GM21786 (cell line): ENCODE measurements around the gene TMEM100.

Experiments used
- ATAC-seq: cut with Tn5 transposase; IDR thresholded peaks from one replicate; pipeline ENCODE4 v1.9.1; 2021; ENCODE audit not compliant: unreplicated experiment

Gene TMEM100

DNA sequence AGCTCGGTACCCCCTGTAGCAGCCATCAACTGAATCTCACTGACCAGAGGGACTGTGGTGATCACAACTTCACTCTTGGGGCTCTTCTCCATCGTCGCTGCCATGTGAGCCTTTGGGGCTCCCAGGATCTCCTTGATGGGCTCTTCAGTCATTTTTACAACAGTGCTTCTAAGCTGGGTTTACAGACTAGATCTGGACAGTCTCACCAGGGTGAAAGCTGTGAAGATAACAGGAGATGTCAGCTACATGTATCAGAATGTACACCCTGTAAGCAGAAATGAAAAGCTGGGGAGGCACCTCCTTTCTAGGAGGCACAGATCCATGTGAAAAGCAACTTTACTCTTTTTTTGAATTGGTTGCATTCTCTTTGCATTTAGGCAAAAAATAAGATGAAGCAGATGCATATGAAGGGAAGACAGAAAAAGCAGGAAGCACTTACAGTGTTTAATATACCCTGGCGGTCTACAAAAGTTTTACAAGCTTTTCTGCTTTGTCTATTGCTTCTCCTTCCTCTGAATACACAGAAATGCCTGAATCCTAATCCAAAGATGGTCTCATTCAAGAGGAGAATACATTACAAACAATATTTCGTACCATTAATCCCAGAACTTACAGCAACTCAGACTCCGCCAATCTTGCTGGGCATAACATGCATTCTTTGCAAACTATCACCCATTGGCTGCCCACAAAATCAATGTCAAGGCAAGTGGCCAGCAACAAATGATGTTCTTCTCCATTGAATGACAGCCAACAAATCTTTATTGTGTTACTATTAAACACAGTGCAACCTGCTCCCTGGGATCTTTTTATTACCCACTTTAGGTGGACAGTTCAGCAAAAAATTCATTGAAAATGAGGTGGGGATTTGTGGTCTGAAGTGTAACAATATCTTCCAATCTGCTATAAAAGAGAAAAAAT is 1.5 kb downstream of the TMEM100 start:
- no peak for ATAC-seq

DNA sequence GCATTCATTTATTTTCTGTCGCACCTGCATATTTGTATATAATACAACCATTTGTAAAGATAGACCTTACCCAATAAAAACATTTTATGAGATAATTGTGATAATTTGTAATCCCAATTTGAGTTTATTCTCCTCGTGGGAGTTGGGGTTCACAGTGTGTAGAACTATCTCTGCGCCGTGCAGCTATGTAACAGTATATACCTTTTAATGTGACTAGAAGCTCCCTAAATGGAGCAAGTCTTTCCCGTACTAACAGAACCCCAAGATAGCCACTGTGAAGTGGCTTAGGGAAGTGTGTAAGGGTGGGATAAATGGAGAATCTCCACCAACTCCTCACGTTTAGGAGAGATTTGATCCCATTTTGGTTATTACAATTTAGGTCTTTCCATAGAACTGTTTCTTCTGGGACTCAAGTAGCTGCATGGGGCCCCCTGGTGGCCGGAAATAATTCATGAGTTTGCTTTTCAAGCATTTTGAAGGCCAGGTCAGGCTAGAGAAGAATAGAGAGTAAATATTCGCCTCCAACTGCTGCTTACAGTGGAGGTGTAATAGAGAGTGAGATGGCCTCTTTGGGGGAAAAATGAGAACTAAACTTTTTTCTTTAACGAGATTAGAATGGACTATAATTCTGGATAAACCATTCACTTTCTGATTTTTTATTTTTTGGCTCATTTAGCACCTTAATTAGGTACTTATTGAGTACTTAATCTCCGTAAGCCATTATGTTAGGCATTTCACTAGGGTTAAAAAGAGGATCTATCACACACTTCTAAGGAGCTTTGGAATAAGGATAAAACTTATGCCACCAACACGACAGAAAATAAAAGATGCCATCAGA is 4.5 kb downstream of the TMEM100 start:
- ATAC-seq, result no peak

DNA sequence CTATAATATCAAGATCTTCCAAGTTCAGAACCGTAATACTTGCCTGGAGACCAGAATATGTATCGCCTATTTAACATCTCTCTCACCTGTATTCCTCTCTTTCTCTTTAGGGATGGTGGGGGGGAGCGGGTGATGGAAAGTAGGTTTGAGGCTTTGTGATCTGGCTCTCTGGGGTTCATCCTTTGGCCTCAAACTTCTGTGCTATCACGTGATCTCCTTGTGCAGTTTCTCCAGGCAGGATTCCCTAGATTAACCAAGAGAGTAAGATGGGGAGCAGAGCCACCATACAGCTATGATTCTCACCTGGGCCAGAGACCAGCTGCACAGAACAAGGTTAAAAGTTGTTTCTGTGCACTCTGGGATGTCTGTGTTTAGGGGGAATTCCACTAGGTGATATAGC is 5.2 kb downstream of the TMEM100 start:
- ATAC-seq, result no peak

DNA sequence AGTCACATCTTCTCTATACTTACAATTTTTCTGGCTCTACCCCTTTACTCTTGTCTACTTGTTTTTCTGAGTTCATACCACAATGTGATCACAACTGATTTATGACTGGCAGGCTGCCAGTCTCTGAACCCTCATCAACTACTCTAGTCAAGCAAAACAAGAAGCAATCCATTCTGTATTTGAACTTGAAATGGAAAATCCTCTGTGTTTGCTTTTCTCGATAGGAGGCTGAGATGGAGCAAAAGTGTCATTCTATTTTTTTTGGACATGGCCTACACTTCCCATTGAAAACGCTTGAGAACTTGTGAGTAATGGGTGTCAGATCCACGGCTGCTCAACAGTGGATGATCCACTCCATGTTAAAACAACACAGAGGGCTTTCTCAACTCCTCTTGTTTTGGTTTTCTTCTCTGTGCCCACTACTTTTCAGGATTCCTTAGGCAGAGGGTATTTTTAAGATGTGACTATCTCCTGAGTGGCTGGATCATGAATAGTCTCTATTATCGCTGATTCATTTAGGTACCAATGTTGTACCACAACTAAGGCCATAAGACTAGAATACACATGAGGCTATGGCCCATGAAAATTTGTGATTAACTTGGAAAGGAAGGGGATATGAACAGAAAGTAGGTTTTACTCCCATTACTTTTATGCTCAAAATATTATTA is 11.7 kb downstream of the TMEM100 start:
- no peak for ATAC-seq

DNA sequence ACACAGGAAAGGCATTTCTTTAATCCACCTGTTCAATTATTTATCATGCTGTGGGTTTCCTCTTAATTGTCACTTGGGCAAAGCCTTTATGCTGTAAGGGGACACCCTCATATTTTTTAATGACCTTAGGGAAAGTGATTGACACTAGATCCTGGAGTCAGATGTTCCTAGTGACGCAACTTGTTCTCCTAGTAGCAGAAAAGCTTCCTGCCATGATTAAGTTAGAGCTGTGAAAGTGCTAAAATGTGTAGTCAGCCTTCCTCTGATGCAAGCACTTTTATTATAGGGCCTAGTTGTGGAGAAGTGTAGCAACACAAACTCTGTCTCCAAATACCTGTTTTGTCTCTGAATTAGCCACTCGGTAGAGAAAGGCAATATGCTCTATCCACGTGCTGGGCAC is 12.3 kb downstream of the TMEM100 start:
- ATAC-seq, result no peak

DNA sequence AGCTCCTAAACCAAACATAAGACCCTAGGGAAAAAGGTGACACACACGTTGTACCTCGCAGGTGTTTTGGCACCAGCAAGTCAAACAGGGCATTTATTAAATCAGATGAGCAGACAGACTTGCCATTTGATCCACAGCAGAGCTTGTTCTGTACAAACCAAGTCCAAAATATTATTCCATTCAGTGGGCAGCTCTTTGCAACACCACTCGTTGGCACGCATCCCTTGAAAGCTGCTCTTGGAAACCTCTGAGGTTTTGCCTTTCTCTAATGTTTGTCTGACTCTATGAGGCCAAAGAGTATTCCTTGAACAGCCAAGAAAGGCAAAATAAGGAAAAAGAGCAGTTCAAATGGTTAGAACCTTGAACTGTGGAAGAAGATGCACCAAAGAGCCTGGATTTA is 12.7 kb downstream of the TMEM100 start:
- no peak for ATAC-seq

DNA sequence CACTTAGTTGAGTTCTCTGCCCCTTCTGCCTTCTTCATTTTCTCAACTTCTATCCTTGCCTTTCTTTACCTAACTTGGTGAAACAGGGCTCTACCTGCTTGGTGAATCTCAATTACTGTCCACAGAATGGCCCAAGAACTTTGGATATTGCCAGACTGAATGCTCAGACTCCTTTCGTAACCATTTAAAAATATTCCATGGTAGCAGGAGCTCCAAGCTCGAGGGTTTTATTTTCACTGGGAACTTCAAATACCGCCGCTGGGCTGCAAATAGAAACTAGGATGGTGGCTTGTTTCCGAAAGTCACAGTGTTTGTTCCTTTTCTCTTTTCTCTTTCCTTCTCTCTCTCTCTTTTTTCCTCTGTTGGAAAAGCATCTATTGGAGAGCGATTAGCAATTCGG is 13.2 kb downstream of the TMEM100 start:
- no peak for ATAC-seq

DNA sequence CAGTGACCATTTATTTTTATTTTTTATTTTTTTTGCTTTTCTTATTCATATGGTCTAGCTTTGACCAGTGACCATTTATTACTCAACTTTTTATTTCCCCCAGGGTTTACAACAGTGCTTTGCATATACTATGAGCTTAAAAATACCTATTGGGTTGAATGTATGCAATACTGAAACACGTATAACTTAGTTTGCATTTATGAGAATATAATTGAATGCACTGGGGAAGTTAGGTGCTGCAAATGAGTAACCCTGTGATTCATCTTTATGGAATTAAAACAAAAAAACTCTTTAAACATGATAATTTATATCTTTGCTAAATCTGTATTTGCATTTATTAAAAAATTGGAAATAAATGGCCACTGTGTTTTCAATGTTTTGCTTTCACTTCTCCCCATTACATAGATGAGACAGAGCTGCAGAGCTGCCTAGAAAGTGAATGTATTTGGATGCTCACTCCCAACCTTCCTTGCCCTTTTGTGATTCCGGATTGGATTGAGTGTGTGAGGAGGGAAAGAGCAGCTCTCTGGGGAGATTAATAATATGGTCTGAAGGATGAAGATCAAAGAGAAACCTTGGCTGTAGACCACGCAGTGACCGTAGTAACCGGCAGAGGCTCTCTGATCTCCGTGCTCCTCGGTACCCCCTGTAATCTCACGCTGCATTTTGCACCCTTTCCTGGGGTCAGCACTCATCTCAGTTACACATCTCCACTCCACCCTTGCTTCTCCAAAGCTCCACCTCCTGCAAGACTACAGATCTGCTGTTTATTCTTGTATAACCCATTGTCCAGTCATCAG is 14.3 kb downstream of the TMEM100 start:
- no peak for ATAC-seq

DNA sequence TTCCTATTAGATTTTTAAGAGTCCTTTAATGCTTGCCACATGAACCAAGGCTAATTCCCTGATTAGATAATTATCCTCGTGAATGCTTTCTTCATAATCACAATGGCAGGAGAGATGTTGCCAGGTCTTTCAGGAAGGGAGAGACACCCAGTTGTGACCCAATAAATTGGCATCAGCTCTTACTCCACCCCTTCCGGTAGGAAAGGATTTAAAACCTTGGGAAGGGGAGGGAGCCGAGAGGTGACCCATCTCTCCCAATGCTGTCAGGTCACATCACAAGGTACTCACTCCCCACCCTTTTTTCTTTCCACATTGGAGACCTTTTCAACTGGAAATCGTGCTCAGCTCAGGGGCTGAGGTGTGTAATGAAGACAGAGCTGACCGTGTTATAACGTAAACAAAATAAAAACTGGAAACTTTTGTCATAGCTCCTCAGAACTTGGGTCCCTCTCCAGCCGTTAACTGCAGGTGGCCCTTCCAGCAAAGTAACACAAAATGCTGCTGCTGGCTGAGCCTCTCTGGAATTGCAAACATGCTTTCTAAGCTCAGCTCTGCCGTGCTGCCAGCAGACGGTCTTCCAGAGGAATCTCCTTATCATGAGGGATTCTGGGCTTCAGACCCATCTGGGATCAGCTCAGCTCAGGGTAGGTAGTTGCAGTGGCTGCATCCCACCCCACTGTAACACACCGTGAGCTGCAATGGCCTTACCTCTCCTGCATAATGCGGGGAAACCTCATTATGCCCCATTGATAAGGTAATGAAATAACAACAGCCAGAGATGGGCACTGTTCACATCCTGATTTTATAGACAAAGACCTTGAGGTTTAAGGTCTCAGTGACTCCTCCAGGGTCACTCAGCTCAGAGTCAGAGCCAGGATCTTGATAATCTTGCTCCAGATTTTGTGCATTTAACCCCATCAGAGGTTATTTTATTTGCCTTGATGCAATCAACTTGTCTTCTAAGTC is 15.6 kb downstream of the TMEM100 start:
- ATAC-seq, result no peak

DNA sequence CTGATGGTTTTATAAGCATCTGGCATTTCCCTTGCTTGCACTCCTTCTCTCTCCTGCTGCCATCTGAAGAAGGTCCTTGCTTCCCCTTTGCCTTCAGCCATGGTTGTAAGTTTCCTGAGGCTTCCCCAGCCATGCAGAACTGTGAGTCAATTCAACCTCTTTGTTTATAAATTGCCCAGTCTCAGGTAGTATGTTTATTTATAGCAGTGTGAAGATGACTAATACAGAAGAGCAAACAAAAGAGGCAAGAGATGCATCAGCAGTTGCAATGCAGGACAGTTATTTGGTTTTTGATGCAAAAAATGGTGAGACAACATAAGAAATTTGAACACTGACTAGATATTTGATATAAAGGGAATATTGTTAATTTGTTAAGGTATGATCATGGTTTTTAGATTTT is 16.8 kb downstream of the TMEM100 start:
- ATAC-seq, result peak; percentile 64

DNA sequence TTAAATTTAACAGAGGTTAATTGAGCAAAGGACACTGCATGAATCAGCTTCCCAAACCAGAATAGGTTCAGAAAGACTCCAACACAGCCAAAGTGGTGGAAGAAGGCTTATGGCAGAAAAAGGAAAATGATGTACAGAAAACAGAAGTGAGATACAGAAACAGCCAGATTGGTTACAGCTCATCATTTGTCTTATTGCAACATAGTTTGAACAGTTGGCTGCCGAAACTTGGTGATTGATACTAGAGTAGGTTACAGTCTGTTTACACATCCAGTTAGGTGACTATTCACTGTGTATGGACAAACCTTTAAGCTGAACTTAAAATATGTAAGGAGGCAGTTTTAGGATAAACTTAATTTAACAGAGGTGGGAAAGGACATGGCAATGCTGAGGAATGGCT is 18.3 kb downstream of the TMEM100 start:
- no peak for ATAC-seq

DNA sequence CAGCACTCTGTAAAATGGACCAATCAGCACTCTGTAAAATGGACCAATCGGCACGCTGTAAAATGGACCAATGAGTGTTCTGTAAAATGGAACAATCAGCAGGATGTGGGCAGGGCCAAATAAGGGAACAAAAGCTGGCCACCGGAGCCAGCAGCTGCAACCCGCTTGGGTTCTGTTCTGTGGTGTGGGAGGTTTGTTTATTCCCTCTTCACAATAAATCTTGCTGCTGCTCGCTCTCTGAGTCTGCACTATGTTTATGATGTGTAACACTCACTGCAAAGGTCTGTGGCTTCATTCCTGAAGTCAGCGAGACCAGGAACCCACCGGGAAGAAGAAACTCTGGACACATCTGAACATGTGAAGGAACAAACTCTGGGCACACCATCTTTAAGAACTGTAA is 20.5 kb downstream of the TMEM100 start:
- no peak for ATAC-seq

DNA sequence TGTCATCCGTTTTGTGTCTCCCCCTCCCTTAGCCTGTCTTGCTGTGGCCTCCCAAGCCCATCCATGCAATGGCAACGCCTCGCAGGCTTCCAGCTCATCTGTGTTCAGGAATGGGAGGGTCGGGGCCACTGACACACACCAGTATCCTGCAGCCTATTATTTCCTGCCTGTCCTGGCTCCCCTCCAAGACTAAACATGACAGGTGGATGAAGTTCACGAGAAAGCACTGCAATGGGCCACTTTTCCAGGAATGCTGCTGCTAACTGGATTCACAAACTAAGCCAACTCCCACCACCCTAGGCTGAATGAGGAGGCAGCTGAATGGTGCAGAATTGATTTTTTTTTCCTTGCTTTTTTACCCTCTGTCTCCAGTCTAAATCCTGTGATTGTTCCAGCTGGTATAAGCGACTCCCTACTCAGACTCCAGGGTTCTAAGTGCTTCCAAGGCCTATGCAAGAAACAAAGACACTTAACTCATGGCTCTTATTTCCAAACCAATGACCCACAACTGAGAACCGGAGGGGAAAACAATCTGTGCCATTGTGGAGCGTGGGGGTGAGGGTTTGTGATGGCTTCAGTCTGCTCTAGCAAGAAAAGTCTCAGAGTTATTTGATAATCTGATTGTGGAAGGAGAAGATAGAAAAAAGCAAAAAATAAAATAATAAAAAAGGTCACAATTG is 23.3 kb downstream of the TMEM100 start:
- no peak for ATAC-seq

DNA sequence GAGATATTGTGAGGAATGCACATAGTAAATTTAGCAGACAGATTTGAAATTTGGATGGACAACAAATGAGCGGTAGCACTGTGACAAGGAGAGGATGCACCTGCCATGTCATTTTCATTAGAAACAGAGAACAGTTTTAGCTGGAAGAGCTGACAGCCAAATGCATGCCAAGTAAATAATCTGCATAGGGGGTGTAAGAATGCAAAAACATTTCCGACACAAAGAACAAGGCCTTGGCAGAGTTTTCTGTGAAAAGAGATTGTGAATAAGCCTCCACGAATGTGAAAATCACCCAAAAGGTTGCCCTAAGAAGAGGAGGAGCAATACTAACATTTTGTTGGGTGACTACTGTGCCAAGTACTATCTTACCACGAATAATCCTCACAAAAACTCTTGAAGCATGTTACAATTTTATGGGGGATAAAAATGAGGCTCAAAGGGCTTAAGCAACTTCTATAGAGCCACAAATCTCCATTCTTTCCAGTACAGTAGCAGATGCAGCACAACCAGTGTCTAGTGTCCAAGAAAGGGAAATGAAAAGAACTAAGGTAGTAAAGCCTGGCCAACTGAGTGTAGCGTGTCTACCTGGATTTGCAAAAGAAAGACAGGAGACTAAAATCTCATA is 28.3 kb downstream of the TMEM100 start:
- ATAC-seq, result no peak

DNA sequence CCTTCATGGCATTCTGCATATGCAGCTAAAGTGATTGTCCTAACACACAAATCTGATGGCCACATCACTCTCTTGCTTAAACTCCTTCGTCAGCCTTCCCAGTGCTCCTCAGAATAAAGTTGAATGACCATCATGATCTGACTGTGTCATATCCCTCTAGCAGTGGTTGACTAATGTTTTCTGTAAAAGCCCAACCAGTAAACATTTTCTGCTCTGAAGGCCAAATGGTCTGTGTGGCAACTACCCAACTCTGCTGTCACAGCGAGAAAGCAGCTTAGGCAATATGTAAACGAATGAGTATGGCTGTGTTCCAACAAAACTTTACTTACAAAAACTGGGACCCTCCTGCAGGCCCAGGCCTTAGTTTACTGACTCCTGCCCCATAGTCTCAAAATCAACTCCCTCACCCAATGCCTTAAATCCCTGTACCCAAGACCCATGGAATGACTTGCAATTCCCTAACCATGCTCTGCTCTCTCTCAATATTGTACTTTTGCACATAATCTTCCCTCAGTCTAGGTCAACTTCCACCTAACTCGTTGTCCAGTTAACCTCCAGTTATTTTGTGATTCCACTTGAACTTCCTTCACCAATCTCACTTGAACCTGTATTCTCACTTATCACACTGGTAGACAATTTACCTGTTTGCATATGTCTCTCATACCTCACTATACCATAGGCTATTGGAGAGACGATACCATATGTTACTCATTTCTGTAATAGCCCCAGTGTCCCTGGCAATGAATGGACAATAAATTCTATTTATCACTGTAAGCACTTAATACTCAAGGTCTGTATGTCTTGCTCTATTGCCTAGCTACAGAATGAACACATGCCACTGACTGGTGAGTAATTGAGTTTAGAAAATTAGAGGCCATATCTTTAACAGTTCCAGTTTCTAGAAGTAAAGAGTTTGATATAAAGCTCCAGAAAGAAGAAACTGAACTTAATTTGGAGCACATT is 29.1 kb downstream of the TMEM100 start:
- ATAC-seq, result no peak

DNA sequence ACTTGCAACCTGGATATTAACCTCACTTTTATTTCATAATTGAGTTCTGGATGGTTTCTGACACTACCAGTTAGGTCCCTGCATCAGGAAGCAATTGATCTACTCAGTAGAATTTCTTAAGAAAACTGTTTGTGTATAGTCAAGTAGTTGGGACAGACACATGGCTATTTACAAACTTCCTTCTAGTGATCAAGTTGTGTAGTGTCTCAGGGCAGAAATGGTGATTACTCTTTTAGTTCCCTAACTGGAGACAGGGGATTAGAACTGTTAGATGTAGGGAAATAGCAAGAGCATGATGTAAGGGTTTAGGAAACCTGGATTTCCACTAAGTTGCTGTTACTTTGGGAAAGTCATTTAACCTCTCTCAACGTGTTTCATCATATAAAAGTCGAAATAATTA is 30.4 kb downstream of the TMEM100 start:
- no peak for ATAC-seq

DNA sequence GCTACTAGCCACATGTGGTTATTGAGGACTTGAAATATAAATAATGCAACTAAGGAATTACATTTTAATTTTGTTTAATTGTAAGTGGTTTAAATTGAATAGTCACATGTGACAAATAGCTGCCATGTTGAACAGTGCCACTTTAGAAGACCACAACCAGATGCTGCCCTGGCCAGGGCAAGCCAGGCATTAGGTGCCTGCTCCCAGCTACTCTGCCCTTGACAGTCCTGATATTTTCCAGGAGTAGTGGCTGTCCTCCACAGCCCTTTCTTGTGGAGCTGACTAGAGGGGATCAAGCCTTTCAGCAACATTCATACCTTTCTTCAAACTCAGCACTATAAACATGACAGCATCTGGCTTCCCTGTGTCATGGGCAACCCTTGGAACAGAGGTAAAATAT is 31.0 kb downstream of the TMEM100 start:
- no peak for ATAC-seq
